Measurements from ENCODE around the gene SLC7A4. TPM values are rescaled to one million over a fixed set of nuclear protein-coding genes. Genes with fewer than 3 reads are reported as not detected.

The SLC7A4 gene
- total and polyA plus RNA-seq, 2 donors (not counting 1 experiment from before 2014, with no cell fraction given), result not detected

DNA sequence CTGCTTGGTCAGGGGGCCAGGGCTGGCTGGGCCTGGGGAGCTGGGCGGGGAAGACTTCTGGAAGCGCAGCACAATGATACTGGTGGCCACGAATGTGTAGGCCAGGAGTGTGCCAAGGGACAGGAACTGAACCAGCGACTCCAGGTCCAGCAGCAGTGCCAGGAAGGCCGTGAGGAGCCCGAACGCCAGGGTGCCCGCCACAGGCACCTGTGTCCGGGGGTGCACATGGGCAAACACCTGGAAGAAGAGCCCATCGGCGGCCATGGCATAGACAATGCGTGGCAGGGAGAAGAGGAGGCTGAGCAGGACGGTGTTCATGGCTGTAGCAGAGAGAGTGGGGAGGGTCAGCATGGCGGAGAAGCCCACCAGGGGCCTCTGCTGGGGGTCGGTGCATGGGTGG lies 2.3 kb downstream of the SLC7A4 start:
- Histone ChIP-seq H2AFZ (ENCODE audit: insufficient read depth, low read depth, low read length, poor library complexity, severe bottlenecking) (no peak overlapping the region), H3K79me2 (ENCODE audit: control insufficient read depth, insufficient read depth, low read length) (no peaks in the 10 kb centered on the region), H3K9me3 (ENCODE audit: control extremely low read depth in 1 of 3, control insufficient read depth in 2 of 3, insufficient read depth in 1 of 3, low read length in 2 of 3) (peaks cover 0 to 3% (median 0%) of the 10 kb centered on the region in 3 donors), H3K4me3 (ENCODE audit: control extremely low read depth in 1 of 5, extremely low read depth in 1 of 5, insufficient read depth in 1 of 5, low read depth in 2 of 5, low read length in 4 of 5) (no peak overlapping the region), H3K27me3 (replicated peaks in 1 of 4; ENCODE audit: control extremely low read depth in 1 of 4, control insufficient read depth in 3 of 4, insufficient read depth in 4 of 4, low read length in 3 of 4) (peaks cover 0 to 31% (median 8%) of the 10 kb centered on the region in 4 experiments), H3K36me3 (replicated peaks in 1 of 2; ENCODE audit: control extremely low read depth in 1 of 2, control insufficient read depth in 1 of 2, extremely low read depth in 1 of 2, insufficient read depth in 2 of 2, low read length in 1 of 2) (no peaks in the 10 kb centered on the region), H4K20me1 (ENCODE audit: control insufficient read depth, insufficient read depth, low read length, poor library complexity, severe bottlenecking) (no peaks in the 10 kb centered on the region), H3K27ac (ENCODE audit: low read length in 2 of 2) (no peak overlapping the region), H3K9ac (ENCODE audit: low read length) (no peak overlapping the region), H3K4me1 (ENCODE audit: control insufficient read depth in 2 of 2, insufficient read depth in 2 of 2, low read length in 2 of 2) (peaks cover 3 to 6% of the 10 kb centered on the region in 2 donors), H3K4me2 (replicated peaks; ENCODE audit: low read depth, low read length, poor library complexity, severe bottlenecking) (no peak overlapping the region)
- ATAC-seq (ENCODE audit: low read depth) (no peak), DNase-seq (no peak)
- 87% methylated on average over 15 of the region's 15 CpGs for WGBS (ENCODE audit: insufficient coverage)
- Mint-ChIP-seq H3K4me1 (peaks cover 4% of the 10 kb centered on the region), H3K9me3 (ENCODE audit: insufficient read depth) (no peaks in the 10 kb centered on the region), H3K4me3 (no peak overlapping the region), H3K27me3 (peaks cover 40% of the 10 kb centered on the region), H3K27ac (no peak overlapping the region)
- ChIA-PET POLR2A (no interaction called here), CTCF (no interaction called here)
- TF ChIP-seq, protein P1, sequence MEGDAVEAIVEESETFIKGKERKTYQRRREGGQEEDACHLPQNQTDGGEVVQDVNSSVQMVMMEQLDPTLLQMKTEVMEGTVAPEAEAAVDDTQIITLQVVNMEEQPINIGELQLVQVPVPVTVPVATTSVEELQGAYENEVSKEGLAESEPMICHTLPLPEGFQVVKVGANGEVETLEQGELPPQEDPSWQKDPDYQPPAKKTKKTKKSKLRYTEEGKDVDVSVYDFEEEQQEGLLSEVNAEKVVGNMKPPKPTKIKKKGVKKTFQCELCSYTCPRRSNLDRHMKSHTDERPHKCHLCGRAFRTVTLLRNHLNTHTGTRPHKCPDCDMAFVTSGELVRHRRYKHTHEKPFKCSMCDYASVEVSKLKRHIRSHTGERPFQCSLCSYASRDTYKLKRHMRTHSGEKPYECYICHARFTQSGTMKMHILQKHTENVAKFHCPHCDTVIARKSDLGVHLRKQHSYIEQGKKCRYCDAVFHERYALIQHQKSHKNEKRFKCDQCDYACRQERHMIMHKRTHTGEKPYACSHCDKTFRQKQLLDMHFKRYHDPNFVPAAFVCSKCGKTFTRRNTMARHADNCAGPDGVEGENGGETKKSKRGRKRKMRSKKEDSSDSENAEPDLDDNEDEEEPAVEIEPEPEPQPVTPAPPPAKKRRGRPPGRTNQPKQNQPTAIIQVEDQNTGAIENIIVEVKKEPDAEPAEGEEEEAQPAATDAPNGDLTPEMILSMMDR (IDR thresholded peaks at IDR 0.05), result no peak
- TF ChIP-seq EZH2 (IDR thresholded peaks at IDR 0.05; ENCODE audit: borderline replicate concordance, insufficient read depth, low read depth, low read length, poor library complexity, severe bottlenecking), result no peak
- intact Hi-C loops (cut with micrococcal nuclease), result no loop called here

DNA sequence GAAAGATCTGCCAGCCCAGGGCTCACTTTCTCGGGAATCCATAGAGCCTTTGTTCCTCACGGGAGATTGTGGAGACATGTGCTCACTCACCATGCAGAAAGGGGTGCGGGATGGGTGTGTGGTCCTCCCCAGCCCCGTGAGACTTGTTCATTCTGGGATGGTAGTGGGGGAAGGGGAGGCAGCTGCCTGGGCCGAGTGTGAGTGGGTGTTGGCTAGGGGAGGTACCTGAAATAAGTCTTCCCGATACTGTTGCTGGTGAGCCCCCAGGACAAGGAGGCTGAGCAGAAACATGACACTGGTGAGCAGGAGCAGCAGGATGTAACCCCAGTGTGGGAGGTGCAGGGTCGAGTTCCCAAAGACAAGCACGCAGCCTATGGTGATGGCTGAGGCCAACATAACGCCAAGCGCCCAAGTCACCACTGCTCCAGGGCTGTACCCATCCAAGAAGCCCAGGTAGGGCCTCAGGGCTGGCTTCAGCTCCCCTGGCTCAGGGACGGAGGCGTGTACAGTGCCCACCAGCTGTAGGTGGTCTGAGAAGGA lies 2.8 kb downstream of the SLC7A4 start:
- no peak for DNase-seq
- WGBS (ENCODE audit: insufficient coverage), result 86% methylated on average over 12 of the region's 12 CpGs
- no peaks in the 10 kb centered on the region for H3K9me3 Mint-ChIP-seq (ENCODE audit: insufficient read depth)
- no peak overlapping the region for H3K27ac Mint-ChIP-seq
- H3K27me3 Mint-ChIP-seq, result peaks cover 40% of the 10 kb centered on the region
- intact Hi-C loops (cut with micrococcal nuclease), result no loop called here
- peaks cover 5% of the 10 kb centered on the region for H3K4me1 Mint-ChIP-seq
- no peak overlapping the region for H3K4me2 ChIP-seq (replicated peaks; ENCODE audit: low read depth, low read length, poor library complexity, severe bottlenecking)
- H3K9me3 ChIP-seq (ENCODE audit: control extremely low read depth in 1 of 3, control insufficient read depth in 2 of 3, insufficient read depth in 1 of 3, low read length in 2 of 3), result peaks cover 0 to 3% (median 0%) of the 10 kb centered on the region in 3 donors
- TF ChIP-seq, protein P1 (IDR thresholded peaks at IDR 0.05), result no peak
- no peak for TF ChIP-seq EZH2 (IDR thresholded peaks at IDR 0.05; ENCODE audit: borderline replicate concordance, insufficient read depth, low read depth, low read length, poor library complexity, severe bottlenecking)
- no peak for ATAC-seq (ENCODE audit: low read depth)
- POLR2A ChIA-PET, result no interaction called here
- no peak overlapping the region for H2AFZ ChIP-seq (ENCODE audit: insufficient read depth, low read depth, low read length, poor library complexity, severe bottlenecking)
- CTCF ChIA-PET, result no interaction called here
- H3K27ac ChIP-seq (ENCODE audit: low read length in 2 of 2), result no peak overlapping the region
- H3K9ac ChIP-seq (ENCODE audit: low read length), result no peak overlapping the region
- H3K36me3 ChIP-seq (replicated peaks in 1 of 2; ENCODE audit: control extremely low read depth in 1 of 2, control insufficient read depth in 1 of 2, extremely low read depth in 1 of 2, insufficient read depth in 2 of 2, low read length in 1 of 2), result no peaks in the 10 kb centered on the region
- H3K27me3 ChIP-seq (replicated peaks in 1 of 4; ENCODE audit: control extremely low read depth in 1 of 4, control insufficient read depth in 3 of 4, insufficient read depth in 4 of 4, low read length in 3 of 4), result peaks cover 0 to 31% (median 8%) of the 10 kb centered on the region in 4 experiments
- no peaks in the 10 kb centered on the region for H4K20me1 ChIP-seq (ENCODE audit: control insufficient read depth, insufficient read depth, low read length, poor library complexity, severe bottlenecking)
- peaks cover 3 to 6% of the 10 kb centered on the region in 2 donors for H3K4me1 ChIP-seq (ENCODE audit: control insufficient read depth in 2 of 2, insufficient read depth in 2 of 2, low read length in 2 of 2)
- no peak overlapping the region for H3K4me3 ChIP-seq (ENCODE audit: control extremely low read depth in 1 of 5, extremely low read depth in 1 of 5, insufficient read depth in 1 of 5, low read depth in 2 of 5, low read length in 4 of 5)
- H3K4me3 Mint-ChIP-seq, result no peak overlapping the region
- no peaks in the 10 kb centered on the region for H3K79me2 ChIP-seq (ENCODE audit: control insufficient read depth, insufficient read depth, low read length)

Data from B cell (primary cell).